Heart left ventricle (tissue), 16 donors: ENCODE data around the gene GOLGB1. TPM values are rescaled to one million over a fixed set of nuclear protein-coding genes. Genes with fewer than 3 reads are reported as not detected.

Experiments used
- ATAC-seq, 4 donors: fragments of 200-7000 bp; cut with Tn5 transposase; one replicate each; pipeline ENCODE4 v1.9.1; 2020 to 2022; ENCODE audit warnings: moderate library complexity in 4 of 4, mild to moderate bottlenecking in 3 of 4, moderate number of reproducible peaks in 1 of 4
- DNase-seq, 5 donors: peaks; one replicate each; pipeline ENCODE4 v3.0.0-alpha.2; 2020
- H3K27ac ChIP-seq, 12 donors: fragments of 200-600 bp; sonication (generic) in 4 of 12; one replicate each; pipeline versions ENCODE4 v1.5.0 to v1.8.0; 2016 to 2022; ENCODE audit warnings: mild to moderate bottlenecking in 2 of 12
- H3K27me3 ChIP-seq, 9 donors: fragments of 200-600 bp; sonication (generic) in 2 of 9; one replicate each; pipeline versions ENCODE4 v1.5.1 to v1.8.0; 2016 to 2022; ENCODE audit warnings: mild to moderate bottlenecking in 3 of 9
- H3K36me3 ChIP-seq, 9 donors: fragments of 200-600 bp; sonication (generic) in 2 of 9; one replicate each; pipeline versions ENCODE4 v1.5.0 to v1.8.0; 2018 to 2022; ENCODE audit warnings: mild to moderate bottlenecking in 2 of 9
- H3K4me1 ChIP-seq, 12 donors: fragments of 200-600 bp; sonication (generic) in 4 of 12; one replicate each; pipeline versions ENCODE4 v1.5.0 to v1.8.0; 2016 to 2022; ENCODE audit warnings: mild to moderate bottlenecking in 3 of 12
- H3K4me3 ChIP-seq, 12 donors: fragments of 200-600 bp; sonication (generic) in 4 of 12; one replicate each; pipeline versions ENCODE4 v1.5.0 to v1.8.0; 2017 to 2022; ENCODE audit warnings: mild to moderate bottlenecking in 9 of 12, moderate library complexity in 4 of 12
- H3K9me3 ChIP-seq, 12 donors: fragments of 200-600 bp; sonication (generic) in 4 of 12; one replicate each; pipeline versions ENCODE4 v1.5.0 to v1.8.0; 2016 to 2022; ENCODE audit warnings: mild to moderate bottlenecking in 1 of 12
- POLR2A ChIP-seq, 2 donors: fragments of 450-650 bp; IDR thresholded peaks; one replicate each; pipeline ENCODE4 v1.6.1; 2017; ENCODE audit warnings: antibody characterized with exemption in 2 of 2, mild to moderate bottlenecking in 2 of 2, moderate library complexity in 2 of 2
- WGBS, 4 donors: extraction: QIAGEN DNeasy Blood & Tissue Kit in 2 of 4; methylation state at CpG; one replicate each; pipeline versions ENCODE4 v1.1.5 to v1.1.7; 2013 to 2018; 5-methylcytosine and 5-hydroxymethylcytosine counted together
- intact Hi-C, 10 donors: fragments of 100-400 bp; cut with DNase I; formaldehyde crosslinking; loops; one replicate each; pipeline versions ENCODE4 v1.11.1 to v1.14.2; 2022
- polyA plus RNA-seq, 2 donors: library from polyadenylated mRNA; stranded (reverse); fragments of 200-250 nt; gene quantifications; one replicate each; pipeline ENCODE4 v1.2.3, GENCODE V29; 2013
- total RNA-seq, 9 donors: library from RNA; depleted of rRNA in 2 of 9; stranded (reverse); fragments of >200 nt in 2 of 9; fragmentation: NEBNext Ultra II Directional in 3 of 9; extraction: Animal tissue kit (Norgen Biotek cat#: 25700) in 3 of 9; gene quantifications; one replicate each; pipeline versions ENCODE4 v1.1.0 to v1.2.4, GENCODE V29; 2016 to 2023
- TF ChIP-seq, protein P1 (sequence below), 12 donors: fragments of 200-600 bp; sonication (generic) in 4 of 12; IDR thresholded peaks; one replicate each; pipeline versions ENCODE4 v1.5.0 to v1.8.0; 2018 to 2022; ENCODE audit warnings: antibody characterized with exemption in 12 of 12, mild to moderate bottlenecking in 5 of 12
- donor health status: ischemic (EF 13 %, LVEDD 7.1; RV severe dilation, severe dysfunction).
- donor health status: healthy with polysubstance abuse.
- donor health status: DM: no; HTN: yes; CAD: no.
- donor health status: DM: no; HTN: no; CAD: no.
- donor health status: ischemic (EF 25% LVEDD 6.9; RV normal size, moderate dysfunction).
- donor health status: ischemic (EF 25% LVEDD 5.7; RV mildly dilated, moderate dysfunction).
- donor health status: healthy.
- donor health status: DM: yes; HTN: yes; CAD: no.
- donor health status: ischemic (EF 35%, LVEDD 5.7; RV mildly dilated, moderate dysfunction).
- donor health status: nonischemic (EF 11% LVEDD 7.7; RV severe dilation, severe dysfunction).
- donor health status: DM: yes; HTN: yes; CAD: no.
- donor health status: PGD.
- donor health status: ischemic (EF 29% LVEDD 5.4; RV normal size, mild dysfunction).
- donor health status: nonischemic (EF 23%, LVEDD 6.1; RV moderate dilation, normal function).

GOLGB1 gene
- total and polyA plus RNA-seq, 11 donors = 14.4 to 90.9 (median 44.1) TPM

DNA sequence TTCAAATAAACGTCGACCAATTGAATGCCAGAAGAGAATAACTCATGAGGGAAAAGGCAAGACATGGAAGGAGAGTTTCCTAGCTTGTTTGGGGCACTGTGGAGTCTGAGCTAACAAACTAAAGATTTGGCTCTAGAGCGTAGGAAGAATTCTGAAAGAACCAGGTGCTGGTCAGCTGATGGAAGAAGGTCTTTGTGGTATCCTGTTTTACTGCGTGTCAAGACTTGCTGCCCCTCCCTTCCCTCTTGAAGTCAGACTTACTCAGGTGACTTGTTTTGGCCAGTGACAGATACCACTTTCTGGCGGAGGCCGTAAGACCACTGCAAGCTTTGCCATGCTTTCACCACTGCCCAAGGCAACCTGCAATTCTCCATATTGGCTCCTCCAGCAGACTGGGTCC lies 88.2 kb downstream of the GOLGB1 start:
- Histone ChIP-seq H3K27ac (peak overlapping the region in 10 of 12 donors; percentile 12 to 97 (median 48)), H3K4me1 (peaks cover 0 to 49% (median 14%) of the 10 kb centered on the region in 12 donors), H3K27me3 (no peaks in the 10 kb centered on the region), H3K9me3 (no peaks in the 10 kb centered on the region), H3K4me3 (no peak overlapping the region), H3K36me3 (peaks cover under 1 to 58% (median 37%) of the 10 kb centered on the region in 9 donors)
- WGBS, 4 donors = 90 to 93% (median 92%) methylated on average over 6 of the region's 6 CpGs
- intact Hi-C loops = loop anchor here in 1 of 10 donors (10.0 kb wide), 1 partner anchor 63 kb away; no protein-coding TSS in a partner anchor
- ATAC-seq (no peak), DNase-seq (no peak)
- no peak for TF ChIP-seq POLR2A (IDR thresholded peaks at IDR 0.05)
- TF ChIP-seq, protein P1, sequence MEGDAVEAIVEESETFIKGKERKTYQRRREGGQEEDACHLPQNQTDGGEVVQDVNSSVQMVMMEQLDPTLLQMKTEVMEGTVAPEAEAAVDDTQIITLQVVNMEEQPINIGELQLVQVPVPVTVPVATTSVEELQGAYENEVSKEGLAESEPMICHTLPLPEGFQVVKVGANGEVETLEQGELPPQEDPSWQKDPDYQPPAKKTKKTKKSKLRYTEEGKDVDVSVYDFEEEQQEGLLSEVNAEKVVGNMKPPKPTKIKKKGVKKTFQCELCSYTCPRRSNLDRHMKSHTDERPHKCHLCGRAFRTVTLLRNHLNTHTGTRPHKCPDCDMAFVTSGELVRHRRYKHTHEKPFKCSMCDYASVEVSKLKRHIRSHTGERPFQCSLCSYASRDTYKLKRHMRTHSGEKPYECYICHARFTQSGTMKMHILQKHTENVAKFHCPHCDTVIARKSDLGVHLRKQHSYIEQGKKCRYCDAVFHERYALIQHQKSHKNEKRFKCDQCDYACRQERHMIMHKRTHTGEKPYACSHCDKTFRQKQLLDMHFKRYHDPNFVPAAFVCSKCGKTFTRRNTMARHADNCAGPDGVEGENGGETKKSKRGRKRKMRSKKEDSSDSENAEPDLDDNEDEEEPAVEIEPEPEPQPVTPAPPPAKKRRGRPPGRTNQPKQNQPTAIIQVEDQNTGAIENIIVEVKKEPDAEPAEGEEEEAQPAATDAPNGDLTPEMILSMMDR (IDR thresholded peaks at IDR 0.05) = no peak

DNA sequence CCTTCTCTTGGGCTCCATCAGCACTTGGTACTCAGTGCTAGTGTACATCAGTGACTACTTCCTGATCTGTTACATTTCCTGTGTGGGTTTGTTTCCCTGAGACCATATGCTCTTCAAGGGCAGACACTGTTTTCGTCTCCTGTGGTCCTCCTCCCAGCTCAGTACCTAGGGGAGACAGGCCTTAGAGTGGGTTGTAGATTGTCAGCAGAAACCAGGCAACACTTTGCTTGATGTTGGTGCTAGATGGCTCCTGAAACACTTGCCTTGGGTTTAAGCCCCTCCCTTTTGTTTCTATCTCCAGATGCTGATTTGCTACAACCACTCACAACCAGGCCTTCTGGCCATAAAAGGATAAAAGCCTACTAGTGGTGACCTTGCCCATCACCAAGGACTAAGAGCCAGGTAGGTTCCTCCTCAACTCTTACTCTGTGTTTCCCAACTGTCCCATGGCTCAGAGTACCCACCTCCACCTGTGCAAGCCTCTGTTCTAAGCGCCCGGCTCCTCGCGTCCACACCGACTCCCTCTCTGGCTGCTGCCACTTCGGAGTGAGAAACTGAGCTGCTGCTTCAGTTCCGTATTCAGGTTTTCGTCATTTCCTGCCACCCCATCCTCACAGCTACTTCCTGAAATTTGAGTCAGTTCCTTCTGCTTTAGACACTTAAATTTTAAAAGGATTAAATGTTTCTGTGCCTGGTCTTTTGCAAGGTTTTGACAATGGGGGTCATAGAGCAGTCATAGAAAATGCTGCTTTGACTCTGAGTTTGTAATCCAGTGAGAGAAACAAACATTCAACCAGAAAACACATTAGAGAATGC lies 89.0 kb downstream of the GOLGB1 start, which contains the start of gene HCLS1:
TSS of gene HCLS1 (minus strand) at position 548 of the 816 bp plus-strand sequence. CDS start 2,556 bp downstream, outside the sequence.
- H3K4me1 ChIP-seq = peaks cover 0 to 43% (median 14%) of the 10 kb centered on the region in 12 donors
- DNase-seq (peak; percentile 45 to 69 (median 54)), ATAC-seq (peak; percentile 41 to 77 (median 60))
- H3K4me3 ChIP-seq = peak within 1 kb of the TSS in 11 of 12 donors; percentile 18 to 63 (median 38)
- intact Hi-C loops = loop anchor here in 1 of 10 donors (10.0 kb wide), 1 partner anchor 64 kb away; no protein-coding TSS in a partner anchor
- peak within 1 kb of the TSS; percentile 11 to 97 (median 50) for H3K27ac ChIP-seq
- H3K9me3 ChIP-seq = no peaks in the 10 kb centered on the region
- peak in 1 of 2 donors; percentile 51 for TF ChIP-seq POLR2A (IDR thresholded peaks at IDR 0.05)
- TF ChIP-seq, protein P1 (IDR thresholded peaks at IDR 0.05) = no peak
- 58 to 64% (median 60%) methylated on average over 9 of the region's 9 CpGs for WGBS, 4 donors
- no peaks in the 10 kb centered on the region for H3K27me3 ChIP-seq
- peaks cover 0 to 57% (median 29%) of the 10 kb centered on the region in 9 donors for H3K36me3 ChIP-seq

DNA sequence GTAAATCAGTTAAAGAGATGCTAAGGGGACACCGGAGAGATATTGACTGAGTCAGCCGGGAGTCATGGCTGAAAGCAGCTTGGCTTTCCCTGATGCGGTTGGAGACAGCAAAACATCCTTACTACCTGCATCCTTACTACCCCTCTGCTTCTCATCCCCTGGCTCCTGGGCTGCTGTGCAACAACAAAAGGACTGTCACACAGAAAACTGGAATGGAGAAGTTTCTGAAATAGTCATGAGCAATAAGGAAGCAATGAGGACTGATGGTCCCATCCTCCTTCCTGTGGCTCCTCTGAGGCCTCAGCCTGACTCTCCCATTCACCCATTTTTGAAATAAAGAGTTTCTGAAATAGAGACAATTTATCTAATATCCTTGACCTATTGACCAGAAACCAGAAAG lies 90.0 kb downstream of the GOLGB1 start:
- no peaks in the 10 kb centered on the region for H3K27me3 ChIP-seq
- H3K4me1 ChIP-seq = peaks cover 0 to 44% (median 14%) of the 10 kb centered on the region in 12 donors
- ATAC-seq (no peak), DNase-seq (no peak)
- intact Hi-C loops = loop anchor here in 1 of 10 donors (10.0 kb wide), 1 partner anchor 115 kb away; the partner anchor contains the start of gene POLQ
- peak overlapping the region in 7 of 12 donors; percentile 45 to 97 (median 70) for H3K27ac ChIP-seq
- TF ChIP-seq, protein P1 (IDR thresholded peaks at IDR 0.05) = no peak
- TF ChIP-seq POLR2A (IDR thresholded peaks at IDR 0.05) = no peak
- peak overlapping the region in 6 of 12 donors; percentile 29 to 63 (median 51) for H3K4me3 ChIP-seq
- 90 to 96% (median 93%) methylated on average over 3 of the region's 3 CpGs for WGBS, 4 donors
- H3K36me3 ChIP-seq = peaks cover 0 to 54% (median 19%) of the 10 kb centered on the region in 9 donors
- H3K9me3 ChIP-seq = no peaks in the 10 kb centered on the region
